Panc1 (cell line): ENCODE measurements around the gene APBB2. TPM values are rescaled to one million over a fixed set of nuclear protein-coding genes. Genes with fewer than 3 reads are reported as not detected.
"Not testable (repeated sequence)": the region's sequence is repeated elsewhere in the genome, so short reads cannot be mapped to it uniquely, and the experiment has no call there.

ENCODE experiments used
- ATAC-seq: fragments of 200-7000 bp; cut with Tn5 transposase; 2 replicates; pipeline ENCODE4 v1.9.1; 2020; ENCODE audit warnings: mild to moderate bottlenecking, moderate library complexity
- BruUV-seq: library from RNA; stranded (reverse); fragments of 400-500 nt; replicated peaks from 2 replicates; lab custom pipeline; 2021; lab: Mats Ljungman, UMichigan
- CTCF ChIA-PET: fragments of 300-600 bp; sonication (Branson Sonifier 250); formaldehyde crosslinking; loops from one replicate; lab custom pipeline; 2022; ENCODE audit warnings: antibody characterized with exemption; lab: Charles Lee
- POLR2A ChIA-PET: fragments of 300-600 bp; sonication (Branson Sonifier 250); formaldehyde crosslinking; loops from one replicate; lab custom pipeline; 2022; ENCODE audit warnings: antibody characterized with exemption; lab: Charles Lee
- DNase-seq: peaks from one replicate; pipeline ENCODE4 v3.0.0-alpha.2; 2010; ENCODE audit warnings: low read depth, low spot score
- H3K27ac ChIP-seq: 2 replicates; pipeline ENCODE4 v1.5.1; 2011; ENCODE audit warnings: mild to moderate bottlenecking, low read length, inconsistent platforms
- H3K27me3 ChIP-seq: fragments of 200-500 bp; sonication (Bioruptor generic); 2 replicates; pipeline ENCODE4 v1.6.0; 2014; ENCODE audit warnings: low read length, inconsistent platforms; ENCODE audit not compliant: control insufficient read depth, insufficient read depth
- H3K36me3 ChIP-seq: fragments of 200-500 bp; sonication (Bioruptor generic); 2 replicates; pipeline ENCODE4 v1.5.1; 2014; ENCODE audit warnings: inconsistent platforms, mild to moderate bottlenecking, low read length, moderate library complexity; ENCODE audit not compliant: control insufficient read depth, insufficient read depth
- H3K4me1 ChIP-seq: 2 replicates; pipeline ENCODE4 v1.5.1; 2011; ENCODE audit warnings: inconsistent platforms, mild to moderate bottlenecking, low read length, moderate library complexity; ENCODE audit not compliant: control insufficient read depth, insufficient read depth
- H3K4me3 ChIP-seq, 2 experiments: 2 replicates each; pipeline ENCODE4 v1.5.1; 2011 to 2012; ENCODE audit warnings: low read depth in 2 of 2, low read length in 2 of 2, mild to moderate bottlenecking in 2 of 2, inconsistent platforms in 1 of 2, moderate library complexity in 1 of 2
- H3K9me3 ChIP-seq: fragments of 200-500 bp; sonication (Bioruptor generic); 2 replicates; pipeline ENCODE4 v1.5.1; 2014; ENCODE audit warnings: low read depth, mild to moderate bottlenecking, inconsistent platforms, low read length, moderate library complexity; ENCODE audit not compliant: control insufficient read depth, insufficient read depth
- CTCF ChIP-seq: fragments of 450-650 bp; IDR thresholded peaks from 2 replicates; pipeline ENCODE4 v1.5.1; 2017; ENCODE audit warnings: mild to moderate bottlenecking
- POLR2AphosphoS5 ChIP-seq: IDR thresholded peaks from 2 replicates; pipeline ENCODE4 v1.6.1; 2012; ENCODE audit warnings: mild to moderate bottlenecking, low read depth, low read length, moderate library complexity
- REST ChIP-seq, 2 experiments: IDR thresholded peaks; 2 replicates each; pipeline ENCODE4 v1.6.1; 2011 to 2012; ENCODE audit warnings: low read depth in 2 of 2, control low read depth in 1 of 2, low read length in 1 of 2, mild to moderate bottlenecking in 1 of 2, moderate library complexity in 1 of 2; ENCODE audit not compliant: insufficient read depth in 1 of 2
- SIN3A ChIP-seq: IDR thresholded peaks from 2 replicates; pipeline ENCODE4 v1.6.1; 2012; ENCODE audit warnings: low read depth, mild to moderate bottlenecking, low read length, moderate library complexity, borderline replicate concordance; ENCODE audit not compliant: insufficient read depth
- TCF7L2 ChIP-seq: IDR thresholded peaks from 2 replicates; pipeline ENCODE4 v1.6.1; 2011; ENCODE audit warnings: mild to moderate bottlenecking, low read depth, low read length, inconsistent platforms
- in situ Hi-C: cut with HindIII; loops from 2 replicates; pipeline ENCODE4 v1.10.0; 2016; ENCODE audit warnings: low sequenced_read_pairs, low pct_unique_long_range_greater_than_20kb
- intact Hi-C: fragments of 100-400 bp; cut with micrococcal nuclease; formaldehyde crosslinking; loops from one replicate; pipeline ENCODE4 v1.10.0; 2022; ENCODE audit not compliant: unreplicated experiment
- total RNA-seq: library from RNA; stranded (reverse); gene quantifications from one replicate; pipeline ENCODE4 v1.2.1, GENCODE V29; 2021; ENCODE audit not compliant: unreplicated experiment

The APBB2 gene
- total RNA-seq, 1 experiment from 2014 or later, result 27.1 TPM

GRCh38 chr4:41050880-41051775 lies 163.2 kb downstream of the APBB2 start:
- BruUV-seq, result no TSS peak
- ChIA-PET POLR2A (interaction anchor here (0.6 kb wide), 1 partner anchor 13 kb away, joined by 3 read pairs; no protein-coding TSS in a partner anchor), CTCF (interaction anchor here (0.7 kb wide), 1 partner anchor 37 kb away, joined by 3 read pairs; no protein-coding TSS in a partner anchor)
- no peak for ATAC-seq
- Histone ChIP-seq H3K4me1 (no peaks in the 10 kb centered on the region), H3K36me3 (no peaks in the 10 kb centered on the region), H3K4me3 (no peak overlapping the region), H3K9me3 (no peaks in the 10 kb centered on the region), H3K27ac (no peak overlapping the region), H3K27me3 (no peaks in the 10 kb centered on the region)
- intact Hi-C loops, result no loop called here
- in situ Hi-C loops, result no loop called here
- TF ChIP-seq SIN3A, result no peak
- TF ChIP-seq CTCF, result no peak
- TF ChIP-seq REST (IDR thresholded peaks at IDR 0.05; ENCODE audit: insufficient read depth in 1 of 2, low read depth in 2 of 2, low read length in 1 of 2), result no peak
- TF ChIP-seq POLR2AphosphoS5, result no peak
- TF ChIP-seq TCF7L2, result no peak
- no peak for DNase-seq

- ATAC-seq, result no peak
- ChIA-PET POLR2A (no interaction called here), CTCF (no interaction called here)
- TF ChIP-seq TCF7L2 (no peak), REST (IDR thresholded peaks at IDR 0.05; ENCODE audit: insufficient read depth in 1 of 2, low read depth in 2 of 2, low read length in 1 of 2) (no peak), CTCF (no peak), SIN3A (no peak), POLR2AphosphoS5 (no peak)
- DNase-seq, result no peak
- intact Hi-C loops, result no loop called here
- in situ Hi-C loops, result no loop called here
- Histone ChIP-seq H3K27ac (no peak overlapping the region), H3K9me3 (no peaks in the 10 kb centered on the region), H3K4me1 (no peaks in the 10 kb centered on the region), H3K27me3 (no peaks in the 10 kb centered on the region), H3K4me3 (no peak overlapping the region), H3K36me3 (no peaks in the 10 kb centered on the region)
- BruUV-seq, result no TSS peak
These were observed 164.2 kb downstream of the APBB2 start for GRCh38 chr4:41050116-41050515.

- DNase-seq, H3K36me3 ChIP-seq, H3K27me3 ChIP-seq, ATAC-seq, POLR2A ChIA-PET, H3K4me3 ChIP-seq, BruUV-seq, CTCF ChIA-PET, H3K9me3 ChIP-seq, in situ Hi-C loops, intact Hi-C loops, H3K4me1 ChIP-seq, H3K27ac ChIP-seq: not testable (repeated sequence)
These were observed 165.2 kb downstream of the APBB2 start for GRCh38 chr4:41049176-41049575.
